ENCODE results near the gene NDUFS3.

DNA sequence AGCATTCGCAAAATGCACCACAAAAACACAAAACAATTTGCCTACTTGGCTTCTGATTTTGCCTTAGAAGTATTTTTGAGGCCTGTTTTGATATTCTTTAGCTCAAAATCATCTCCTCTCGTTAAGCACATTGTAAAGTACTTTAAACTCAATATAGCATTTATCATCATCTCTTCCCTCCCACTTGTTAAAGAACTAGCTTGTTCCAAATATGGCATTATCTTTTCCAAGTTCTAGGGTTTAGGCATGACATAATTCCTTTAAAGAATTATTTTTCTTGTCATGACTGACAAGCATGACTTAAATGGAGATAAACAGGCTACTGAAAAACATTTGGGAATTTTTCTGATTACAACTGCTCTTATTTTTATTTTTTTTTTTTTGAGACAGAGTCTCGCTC, 47.2 kb upstream of the NDUFS3 start:
- TF ChIP-seq, protein P1, sequence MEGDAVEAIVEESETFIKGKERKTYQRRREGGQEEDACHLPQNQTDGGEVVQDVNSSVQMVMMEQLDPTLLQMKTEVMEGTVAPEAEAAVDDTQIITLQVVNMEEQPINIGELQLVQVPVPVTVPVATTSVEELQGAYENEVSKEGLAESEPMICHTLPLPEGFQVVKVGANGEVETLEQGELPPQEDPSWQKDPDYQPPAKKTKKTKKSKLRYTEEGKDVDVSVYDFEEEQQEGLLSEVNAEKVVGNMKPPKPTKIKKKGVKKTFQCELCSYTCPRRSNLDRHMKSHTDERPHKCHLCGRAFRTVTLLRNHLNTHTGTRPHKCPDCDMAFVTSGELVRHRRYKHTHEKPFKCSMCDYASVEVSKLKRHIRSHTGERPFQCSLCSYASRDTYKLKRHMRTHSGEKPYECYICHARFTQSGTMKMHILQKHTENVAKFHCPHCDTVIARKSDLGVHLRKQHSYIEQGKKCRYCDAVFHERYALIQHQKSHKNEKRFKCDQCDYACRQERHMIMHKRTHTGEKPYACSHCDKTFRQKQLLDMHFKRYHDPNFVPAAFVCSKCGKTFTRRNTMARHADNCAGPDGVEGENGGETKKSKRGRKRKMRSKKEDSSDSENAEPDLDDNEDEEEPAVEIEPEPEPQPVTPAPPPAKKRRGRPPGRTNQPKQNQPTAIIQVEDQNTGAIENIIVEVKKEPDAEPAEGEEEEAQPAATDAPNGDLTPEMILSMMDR (IDR thresholded peaks at IDR 0.05 in 4 of 5, conservative IDR thresholded peaks at IDR 0.05 in 1 of 5), result no peak
- TF ChIP-seq POLR2A (IDR thresholded peaks at IDR 0.05), result no peak

Data from gastrocnemius medialis (tissue), 4 donors.